ENCODE measurements around the gene TWF2. TPM values are rescaled to one million over a fixed set of nuclear protein-coding genes. Genes with fewer than 3 reads are reported as not detected.
A peak's percentile ranks its signal among the peaks of the same experiment; 100 is the strongest.

TWF2 gene
- total RNA-seq, 1 experiment from 2014 or later = 100 TPM

DNA sequence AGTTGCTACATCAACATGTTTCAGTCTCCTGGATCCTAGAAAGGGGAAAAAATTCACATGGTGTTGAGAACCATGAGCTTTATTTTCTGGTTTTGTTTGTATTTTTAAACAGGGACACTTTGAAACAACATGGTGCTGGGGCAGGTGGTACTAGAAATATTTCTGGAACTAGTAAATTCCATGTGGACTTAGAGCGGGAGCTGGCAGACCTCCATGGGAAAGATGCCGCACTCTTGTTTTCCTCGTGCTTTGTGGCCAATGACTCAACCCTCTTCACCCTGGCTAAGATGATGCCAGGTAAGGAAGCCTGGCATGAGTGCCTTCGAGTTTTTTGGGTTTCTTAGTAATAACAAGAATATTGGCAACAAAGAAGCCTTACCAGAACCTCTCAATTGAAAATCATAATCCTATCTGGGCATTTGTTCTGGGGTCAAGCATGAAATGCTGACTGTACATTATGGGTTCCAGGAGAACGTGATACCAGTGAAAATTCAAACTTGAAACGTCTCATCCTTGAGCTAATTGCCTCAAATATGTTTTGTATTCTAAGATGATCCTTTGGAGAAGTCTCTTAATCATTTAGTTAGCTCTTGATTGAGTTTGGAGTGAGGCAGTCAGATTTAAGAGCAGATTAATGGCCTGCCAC, 33.1 kb downstream of the TWF2 start:
- peaks cover 62% of the 10 kb centered on the region for H3K36me3 ChIP-seq
- H3K9me3 ChIP-seq = no peaks in the 10 kb centered on the region; the same call in 1 of the 2 replicates
- H3K4me3 ChIP-seq = no peak overlapping the region
- H3K27me3 ChIP-seq = no peaks in the 10 kb centered on the region
- DNase-seq = no peak

DNA sequence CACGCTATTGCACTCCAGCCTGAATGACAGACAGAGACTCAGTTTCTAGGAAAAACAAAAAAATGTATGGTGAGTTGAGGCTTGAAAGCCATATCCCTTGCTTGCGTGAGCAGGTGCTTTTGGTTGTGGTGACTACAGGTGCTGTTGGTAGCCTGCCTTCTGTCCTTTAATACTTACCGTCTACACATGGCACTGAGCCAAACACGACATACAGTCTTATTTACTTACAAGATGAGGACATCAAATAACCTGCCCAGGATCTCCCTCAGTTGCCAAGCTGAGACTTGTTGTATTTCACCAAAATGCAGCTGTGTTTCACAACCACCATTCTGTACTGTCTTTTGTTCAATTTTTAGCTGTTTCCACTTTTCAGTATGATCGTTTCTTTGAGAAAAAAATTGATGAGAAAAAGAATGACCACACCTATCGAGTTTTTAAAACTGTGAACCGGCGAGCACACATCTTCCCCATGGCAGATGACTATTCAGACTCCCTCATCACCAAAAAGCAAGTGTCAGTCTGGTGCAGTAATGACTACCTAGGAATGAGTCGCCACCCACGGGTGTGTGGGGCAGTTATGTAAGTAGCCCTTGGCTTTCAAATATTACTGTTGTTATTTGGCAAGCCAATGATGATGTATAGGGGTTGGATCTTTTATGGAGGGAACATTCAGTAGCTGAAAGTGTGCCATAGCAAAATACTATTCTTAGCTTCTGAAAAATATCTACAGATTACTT, 34.5 kb downstream of the TWF2 start:
- Histone ChIP-seq H3K36me3 (peaks cover 56% of the 10 kb centered on the region), H3K9me3 (no peaks in the 10 kb centered on the region; the same call in 1 of the 2 replicates), H3K27me3 (no peaks in the 10 kb centered on the region), H3K4me3 (no peak overlapping the region)
- peak; percentile 27 for DNase-seq

DNA sequence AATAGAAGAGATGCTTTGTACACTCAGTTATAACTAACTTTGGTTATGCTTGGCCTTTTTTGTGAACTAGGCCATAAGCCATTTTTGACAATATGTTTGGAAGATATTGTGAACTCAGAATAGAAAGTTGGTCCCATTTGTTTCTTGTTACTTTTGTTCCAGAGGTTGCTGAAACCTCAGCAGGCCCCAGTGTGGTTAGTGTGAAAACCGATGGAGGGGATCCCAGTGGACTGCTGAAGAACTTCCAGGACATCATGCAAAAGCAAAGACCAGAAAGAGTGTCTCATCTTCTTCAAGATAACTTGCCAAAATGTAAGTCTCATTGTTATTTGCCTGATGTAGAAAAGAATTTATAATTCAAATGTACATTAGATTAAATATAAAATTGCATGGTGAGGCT, 35.3 kb downstream of the TWF2 start:
- no peaks in the 10 kb centered on the region for H3K27me3 ChIP-seq
- no peak overlapping the region for H3K4me3 ChIP-seq
- H3K9me3 ChIP-seq = no peaks in the 10 kb centered on the region; the same call in 1 of the 2 replicates
- H3K36me3 ChIP-seq = peaks cover 58% of the 10 kb centered on the region
- no peak for DNase-seq

DNA sequence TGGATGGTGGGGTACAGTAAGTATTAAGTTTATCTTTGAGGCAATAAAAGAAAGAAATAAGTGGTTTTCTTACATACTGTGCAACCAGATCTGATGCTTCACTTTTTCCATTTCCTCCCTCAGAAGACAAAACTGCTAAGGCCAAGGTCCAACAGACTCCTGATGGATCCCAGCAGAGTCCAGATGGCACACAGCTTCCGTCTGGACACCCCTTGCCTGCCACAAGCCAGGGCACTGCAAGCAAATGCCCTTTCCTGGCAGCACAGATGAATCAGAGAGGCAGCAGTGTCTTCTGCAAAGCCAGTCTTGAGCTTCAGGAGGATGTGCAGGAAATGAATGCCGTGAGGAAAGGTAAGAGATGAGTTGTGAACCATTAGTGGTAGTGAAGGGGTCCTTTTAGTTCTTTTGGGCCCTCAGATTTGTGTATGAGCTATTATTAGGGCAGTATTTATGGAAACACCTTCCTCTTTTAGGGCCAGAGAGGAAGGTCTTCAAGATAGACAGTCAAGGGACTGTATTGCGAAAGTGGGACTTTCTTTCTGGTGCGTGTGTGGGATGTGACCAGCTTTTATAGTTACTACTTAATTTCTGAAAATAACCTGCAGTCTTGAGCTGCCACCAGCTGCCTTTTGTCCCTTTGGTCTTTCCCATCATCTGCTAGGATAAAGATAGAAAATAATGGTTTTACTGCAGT, 36.4 kb downstream of the TWF2 start:
- Histone ChIP-seq H3K9me3 (no peaks in the 10 kb centered on the region; the same call in 1 of the 2 replicates), H3K4me3 (no peak overlapping the region), H3K36me3 (peaks cover 49% of the 10 kb centered on the region), H3K27me3 (no peaks in the 10 kb centered on the region)
- DNase-seq = no peak

DNA sequence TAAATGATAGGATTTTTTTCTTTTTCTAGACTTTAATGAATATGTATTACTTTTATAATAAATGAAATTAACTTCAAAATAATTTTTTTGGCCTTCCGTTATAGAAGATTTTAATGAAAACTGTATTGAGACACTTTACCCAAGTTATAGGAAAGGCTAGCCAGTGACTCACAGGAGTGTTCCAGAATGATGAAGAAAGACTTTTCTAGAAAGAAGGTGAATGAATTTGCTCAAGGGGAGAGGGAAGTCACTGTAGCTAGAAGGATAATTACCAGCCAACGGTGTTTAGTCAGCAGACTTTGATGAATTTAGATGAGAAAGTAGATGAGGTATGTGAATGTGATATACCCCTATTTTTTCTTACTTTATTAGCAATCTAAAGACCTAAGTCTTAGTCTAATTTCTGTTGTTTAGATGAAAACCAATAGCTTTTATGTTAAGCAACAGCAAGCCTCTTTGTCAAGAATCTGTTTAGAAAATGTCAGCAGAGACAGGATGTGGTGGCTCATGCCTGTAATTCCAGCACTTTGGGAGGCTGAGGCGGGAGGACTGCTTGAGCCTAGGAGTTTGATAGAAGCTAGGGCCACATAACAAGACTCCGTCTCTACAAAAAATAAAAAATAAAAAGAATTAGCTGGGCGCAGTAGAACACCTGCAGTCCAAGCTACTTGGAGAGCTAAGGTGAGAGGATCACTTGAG, 37.8 kb downstream of the TWF2 start:
- no peaks in the 10 kb centered on the region for H3K27me3 ChIP-seq
- no peak for DNase-seq
- no peak overlapping the region for H3K4me3 ChIP-seq
- peaks cover 44% of the 10 kb centered on the region for H3K36me3 ChIP-seq
- no peaks in the 10 kb centered on the region for H3K9me3 ChIP-seq

DNA sequence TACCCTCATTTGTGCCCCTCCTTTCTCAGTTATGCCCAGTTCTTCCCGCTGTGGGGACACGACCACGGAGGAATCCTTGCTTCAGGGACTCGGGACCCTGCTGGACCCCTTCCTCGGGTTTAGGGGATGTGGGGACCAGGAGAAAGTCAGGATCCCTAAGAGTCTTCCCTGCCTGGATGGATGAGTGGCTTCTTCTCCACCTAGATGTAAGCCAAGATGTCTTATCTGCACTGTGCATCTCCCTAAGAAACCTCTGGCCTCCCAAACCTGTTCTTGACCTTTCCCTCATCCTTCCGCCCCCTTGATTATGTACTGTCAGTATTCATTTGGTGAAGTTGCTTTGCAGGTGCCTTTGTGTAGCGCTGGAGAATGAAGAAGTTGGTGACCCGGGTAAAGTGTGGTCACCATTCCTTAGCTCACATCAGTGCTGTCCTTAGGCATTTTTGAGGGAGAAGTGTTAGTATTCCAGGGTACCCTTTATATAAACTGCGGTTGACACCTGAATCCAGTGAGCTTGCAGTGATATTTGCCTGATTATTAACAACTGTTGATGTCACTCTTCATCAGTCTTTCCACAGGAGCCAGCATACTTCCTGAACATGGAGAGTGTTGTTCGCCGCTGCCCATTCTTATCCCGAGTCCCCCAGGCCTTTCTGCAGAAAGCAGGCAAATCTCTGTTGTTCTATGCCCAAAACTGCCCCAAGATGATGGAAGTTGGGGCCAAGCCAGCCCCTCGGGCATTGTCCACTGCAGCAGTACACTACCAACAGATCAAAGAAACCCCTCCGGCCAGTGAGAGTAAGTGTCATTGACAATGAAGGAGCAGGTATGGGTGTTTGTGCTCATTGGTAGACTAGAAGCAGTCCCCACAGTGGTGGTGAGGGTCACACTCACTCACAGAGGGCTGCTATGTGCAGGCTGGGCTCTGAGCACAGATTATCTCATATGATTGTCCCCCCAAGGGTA, 40.0 kb downstream of the TWF2 start:
- H3K4me3 ChIP-seq = peak overlapping the region; percentile 88
- no peaks in the 10 kb centered on the region for H3K27me3 ChIP-seq
- DNase-seq = no peak
- no peaks in the 10 kb centered on the region for H3K9me3 ChIP-seq
- peaks cover 21% of the 10 kb centered on the region for H3K36me3 ChIP-seq

DNA sequence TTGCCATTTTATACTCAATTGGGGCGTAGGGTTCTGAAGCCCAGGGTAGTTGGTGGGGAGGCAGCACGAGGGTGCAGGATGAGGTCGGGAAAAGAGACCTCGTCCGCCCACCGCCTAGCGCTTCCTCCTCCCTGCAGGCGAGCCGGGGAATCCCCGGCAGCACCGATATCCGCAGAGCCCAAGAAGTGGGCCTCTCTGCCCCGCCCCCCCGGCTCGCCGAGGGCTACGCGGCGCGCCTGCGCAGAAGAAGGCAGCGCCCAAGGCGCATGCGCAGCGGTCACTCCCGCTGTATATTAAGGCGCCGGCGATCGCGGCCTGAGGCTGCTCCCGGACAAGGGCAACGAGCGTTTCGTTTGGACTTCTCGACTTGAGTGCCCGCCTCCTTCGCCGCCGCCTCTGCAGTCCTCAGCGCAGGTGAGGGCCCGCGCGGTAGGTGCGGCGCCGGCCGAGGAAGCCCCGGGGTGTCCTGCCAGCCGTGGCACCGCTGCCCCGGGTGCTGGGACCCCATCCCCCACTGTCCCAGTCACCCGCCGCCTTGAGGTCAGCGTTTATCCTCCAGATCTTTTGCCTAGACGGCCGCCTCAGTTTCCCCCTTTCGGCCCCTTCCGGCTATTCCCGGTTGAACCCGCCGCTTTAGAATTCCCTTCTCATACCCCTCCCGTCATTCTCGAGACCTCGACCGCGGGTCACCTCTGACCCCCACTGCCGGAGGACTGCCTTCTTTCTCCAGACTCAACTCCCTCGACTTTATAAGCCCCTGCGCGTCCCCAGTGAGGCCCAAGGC, 40.9 kb downstream of the TWF2 start, which contains the start of gene ALAS1:
TSS of gene ALAS1 (plus strand) at position 319 of the 784 bp plus-strand sequence. CDS start 1,082 bp downstream, outside the sequence.
- peak within 1 kb of the TSS; percentile 88 for H3K4me3 ChIP-seq
- DNase-seq = peak; percentile 80
- no peaks in the 10 kb centered on the region for H3K9me3 ChIP-seq

DNA sequence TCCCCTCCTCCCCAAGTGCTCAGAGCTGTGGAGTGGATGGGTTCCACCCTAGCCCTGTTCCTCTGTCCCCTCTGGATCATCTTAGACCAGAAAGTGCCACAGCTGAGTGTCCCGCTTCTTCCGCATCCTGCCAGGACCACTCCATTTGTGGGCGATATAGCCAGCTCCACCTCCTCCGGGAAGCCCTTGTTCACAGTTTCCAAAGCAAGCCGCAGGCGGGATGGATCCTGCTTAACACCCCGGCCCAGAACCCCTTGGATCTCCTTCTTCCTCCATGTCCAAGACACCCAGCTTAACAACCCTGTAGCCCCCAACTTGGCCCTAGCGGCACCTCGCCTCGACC, 41.5 kb downstream of the TWF2 start:
- Histone ChIP-seq H3K36me3 (peaks cover 10% of the 10 kb centered on the region), H3K27me3 (no peaks in the 10 kb centered on the region), H3K9me3 (no peaks in the 10 kb centered on the region), H3K4me3 (peak overlapping the region; percentile 88)
- no peak for DNase-seq

More for the DNA sequence above, 40.9 kb downstream of the TWF2 start, which contains the start of gene ALAS1:
- no peaks in the 10 kb centered on the region for H3K27me3 ChIP-seq
- H3K36me3 ChIP-seq = peaks cover 14% of the 10 kb centered on the region

DNA sequence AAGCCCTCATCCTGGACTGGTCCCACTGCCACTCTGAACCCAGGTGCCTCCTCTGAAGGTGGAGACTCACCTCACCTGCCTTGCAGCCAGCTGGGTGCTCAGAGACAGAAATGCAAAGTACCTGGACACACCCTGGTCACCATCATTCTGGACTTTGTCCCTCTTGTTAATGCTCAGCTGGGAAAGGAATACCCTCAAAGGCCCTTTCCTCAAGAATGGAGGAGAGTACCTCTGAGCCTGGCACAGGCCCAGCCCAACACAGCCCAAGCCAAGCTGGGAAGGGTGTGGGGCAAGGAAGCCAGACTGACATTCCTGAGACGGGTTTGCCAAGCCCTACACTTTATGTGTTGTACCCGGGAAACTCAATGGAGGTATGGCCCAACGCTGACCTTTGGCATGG, 42.0 kb downstream of the TWF2 start:
- Histone ChIP-seq H3K36me3 (peaks cover 6% of the 10 kb centered on the region), H3K9me3 (no peaks in the 10 kb centered on the region), H3K27me3 (no peaks in the 10 kb centered on the region), H3K4me3 (no peak overlapping the region)
- DNase-seq = no peak

DNA sequence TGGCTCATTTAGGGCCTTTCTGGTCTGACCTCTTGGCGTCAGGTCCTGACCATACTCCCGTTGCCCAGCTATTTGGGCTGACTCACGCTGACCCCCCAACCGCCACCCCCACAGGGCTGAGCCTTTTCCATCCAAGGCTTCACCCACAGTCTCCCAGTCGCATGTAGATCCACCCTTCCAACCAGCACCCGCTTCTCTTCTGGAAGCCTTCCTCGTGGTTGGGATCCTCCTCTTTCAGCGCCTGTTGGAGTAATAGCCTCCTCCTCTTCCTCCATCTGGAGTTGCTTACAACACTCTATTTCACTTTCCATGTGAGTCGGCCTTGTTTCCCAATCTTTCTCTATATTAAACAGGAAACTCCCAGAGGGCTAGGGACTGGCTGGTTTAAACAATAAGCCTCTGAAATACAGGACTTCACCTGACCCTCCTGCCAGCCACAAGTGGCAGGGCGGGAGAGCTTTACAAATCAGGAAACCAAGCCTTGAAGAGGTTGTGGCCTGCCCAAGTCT, 43.1 kb downstream of the TWF2 start:
- H3K4me3 ChIP-seq = no peak overlapping the region
- DNase-seq = peak; percentile 60

DNA sequence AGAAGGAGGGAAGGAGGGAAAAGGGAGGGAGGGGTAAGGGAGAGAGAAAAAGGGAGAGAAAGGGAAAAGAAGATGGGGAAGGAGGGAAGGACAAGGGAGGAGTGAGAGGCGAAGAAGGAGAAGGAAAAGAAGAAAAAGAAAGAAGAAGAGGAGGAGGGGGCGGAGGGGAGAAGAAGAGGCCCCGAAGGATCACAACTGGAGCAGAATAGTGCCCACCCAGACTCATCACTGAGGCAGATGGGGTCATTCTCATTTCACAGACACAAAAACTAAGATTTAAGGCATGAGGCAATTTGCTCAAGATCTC, 43.7 kb downstream of the TWF2 start:
- H3K4me3 ChIP-seq = no peak overlapping the region
- no peak for DNase-seq
- no peaks in the 10 kb centered on the region for H3K27me3 ChIP-seq
- H3K9me3 ChIP-seq = no peaks in the 10 kb centered on the region
- H3K36me3 ChIP-seq = peaks cover 3% of the 10 kb centered on the region; the same call in 1 of the 2 replicates

More for the DNA sequence above, 43.1 kb downstream of the TWF2 start:
- H3K9me3 ChIP-seq = no peaks in the 10 kb centered on the region
- peaks cover 3% of the 10 kb centered on the region; the same call in 1 of the 2 replicates for H3K36me3 ChIP-seq
- H3K27me3 ChIP-seq = no peaks in the 10 kb centered on the region

DNA sequence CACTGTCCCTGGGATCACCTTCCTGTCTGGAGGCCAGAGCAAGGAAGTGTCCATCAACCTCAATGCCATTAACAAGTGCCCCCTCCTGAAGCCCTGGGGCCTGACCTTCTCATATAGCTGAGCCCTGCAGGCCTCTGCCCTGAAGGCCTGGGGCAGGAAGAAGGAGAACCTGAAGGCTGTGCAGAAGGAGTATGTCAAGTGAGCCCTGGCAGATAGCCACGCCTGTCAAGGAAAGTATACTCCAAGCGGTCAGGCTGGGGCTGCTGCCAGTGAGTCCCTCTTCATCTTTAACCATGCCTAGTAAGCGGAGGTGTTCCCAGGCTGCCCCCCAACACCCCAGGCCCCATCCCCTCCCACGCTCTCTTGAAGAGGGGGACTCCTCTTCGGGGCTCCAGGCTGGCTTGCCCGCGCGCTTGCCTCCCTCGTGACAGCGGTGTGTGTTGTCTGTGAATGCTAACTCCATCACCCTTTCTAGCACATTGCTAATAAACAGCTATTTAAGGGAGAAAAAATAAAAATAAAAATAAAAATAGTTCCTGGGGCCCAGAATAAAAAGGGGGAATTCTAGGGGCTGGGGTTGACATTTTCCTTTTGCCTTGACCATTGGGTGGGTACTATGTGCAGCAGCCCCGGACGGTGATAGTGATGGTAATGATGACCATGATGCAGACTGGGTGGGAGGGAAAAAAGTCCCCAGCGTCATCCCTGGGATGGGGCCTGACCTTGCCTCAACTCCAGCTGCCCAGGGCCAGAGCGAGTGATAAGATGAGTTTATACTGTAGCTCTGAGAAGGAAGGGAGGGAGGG, 44.3 kb downstream of the TWF2 start:
- Histone ChIP-seq H3K4me3 (no peak overlapping the region), H3K27me3 (no peaks in the 10 kb centered on the region), H3K9me3 (no peaks in the 10 kb centered on the region), H3K36me3 (peaks cover 3% of the 10 kb centered on the region; the same call in 1 of the 2 replicates)
- no peak for DNase-seq

DNA sequence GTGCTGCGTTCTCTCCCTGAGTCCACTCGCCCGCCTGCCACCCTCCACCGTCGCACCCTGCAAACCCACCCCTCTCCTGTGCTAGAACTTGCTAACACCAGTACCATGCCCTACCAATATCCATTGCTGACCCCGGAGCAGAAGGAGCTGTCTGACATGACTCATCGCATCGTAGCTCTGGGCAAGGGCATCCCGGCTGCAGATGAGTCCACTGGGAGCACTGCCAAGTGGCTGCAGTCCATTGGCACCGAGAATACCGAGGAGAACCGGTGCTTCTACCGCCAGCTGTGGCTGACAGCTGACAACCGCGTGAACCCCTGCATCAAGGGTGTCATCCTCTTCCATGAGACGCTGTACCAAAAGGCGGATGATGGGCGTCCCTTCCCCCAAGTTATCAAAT, 45.9 kb downstream of the TWF2 start:
- H3K4me3 ChIP-seq = no peak overlapping the region
- peak; percentile 92 for DNase-seq
- no peaks in the 10 kb centered on the region for H3K9me3 ChIP-seq
- no peaks in the 10 kb centered on the region for H3K27me3 ChIP-seq
- H3K36me3 ChIP-seq = no peaks in the 10 kb centered on the region

DNA sequence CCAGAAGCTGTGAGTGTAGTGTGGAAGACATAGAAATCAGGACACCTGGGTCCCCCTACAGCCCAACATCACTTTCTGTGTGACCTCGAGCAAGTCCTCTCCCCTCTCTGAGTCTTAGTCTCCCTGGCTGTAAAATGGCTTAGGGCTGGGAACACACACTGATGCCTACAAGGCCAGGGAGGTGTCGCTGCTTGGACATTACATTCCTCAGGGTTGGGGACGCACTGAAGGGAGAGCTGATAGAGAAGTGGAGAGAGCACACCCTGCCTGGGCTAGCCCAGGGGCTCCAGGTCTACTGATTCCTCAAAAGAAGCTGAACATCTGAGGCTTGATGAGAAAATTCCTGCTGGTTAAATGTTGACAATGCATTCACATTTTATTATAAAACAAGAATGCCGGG, 47.3 kb downstream of the TWF2 start:
- Histone ChIP-seq H3K9me3 (no peaks in the 10 kb centered on the region), H3K36me3 (no peaks in the 10 kb centered on the region), H3K4me3 (no peak overlapping the region), H3K27me3 (no peaks in the 10 kb centered on the region)
- DNase-seq = no peak

All from MG63 (cell line).